Amniotic stem cell (primary cell): ENCODE results near the gene EIF5B.
"Not testable (repeated sequence)": the region's sequence is repeated elsewhere in the genome, so short reads cannot be mapped to it uniquely, and the experiment has no call there.

Source experiments
- DNase-seq: peaks from one replicate; lab custom pipeline; 2025; lab: John Stamatoyannopoulos, UW

Gene EIF5B

GRCh38 chr2:99337113-99338028 is at the start of gene EIF5B:
Gene EIF5B, plus strand, starts transcription at chr2:99337389. Its CDS starts 166 bp downstream, at chr2:99337555.
- DNase-seq, result peak; percentile 92

- no peak for DNase-seq
These were observed 39.2 kb upstream of the EIF5B start for GRCh38 chr2:99297994-99298393.

- DNase-seq, result no peak
These were observed 37.6 kb upstream of the EIF5B start for GRCh38 chr2:99299580-99299979.

GRCh38 chr2:99301097-99301496 is 36.1 kb upstream of the EIF5B start, which contains the start of gene LYG1:
Gene LYG1, minus strand, starts transcription at chr2:99301197. Its CDS starts 5,527 bp downstream, at chr2:99295670.
- not testable (repeated sequence) for DNase-seq

- no peak for DNase-seq
These were observed 19.9 kb upstream of the EIF5B start for GRCh38 chr2:99317161-99317872.

GRCh38 chr2:99317873-99318200 is 19.4 kb upstream of the EIF5B start:
- DNase-seq, result not testable (repeated sequence)

GRCh38 chr2:99325384-99325783 is 11.8 kb upstream of the EIF5B start:
- DNase-seq, result no peak

- peak; percentile 98 for DNase-seq
These were observed 1.0 kb upstream of the EIF5B start, which contains the start of gene TXNDC9 for GRCh38 chr2:99335911-99336803. Gene TXNDC9, minus strand, starts transcription at chr2:99336333. Its CDS starts 3,123 bp downstream, at chr2:99333210.

- no peak for DNase-seq
These were observed 431 bp upstream of the EIF5B start for GRCh38 chr2:99336804-99337112.

GRCh38 chr2:99338029-99338585 is 918 bp downstream of the EIF5B start:
- DNase-seq, result no peak

- no peak for DNase-seq
These were observed 3.6 kb downstream of the EIF5B start for GRCh38 chr2:99340669-99341236.

GRCh38 chr2:99342536-99342935 is 5.3 kb downstream of the EIF5B start:
- no peak for DNase-seq

- not testable (repeated sequence) for DNase-seq
These were observed 8.3 kb downstream of the EIF5B start for GRCh38 chr2:99345446-99345845.

- DNase-seq, result no peak
These were observed 9.0 kb downstream of the EIF5B start for GRCh38 chr2:99346218-99346617.

GRCh38 chr2:99348173-99348572 is 11.0 kb downstream of the EIF5B start:
- DNase-seq, result no peak

- DNase-seq, result no peak
These were observed 13.0 kb downstream of the EIF5B start for GRCh38 chr2:99350194-99350593.

- DNase-seq, result no peak
These were observed 16.9 kb downstream of the EIF5B start for GRCh38 chr2:99354070-99354469.

GRCh38 chr2:99354825-99355224 is 17.6 kb downstream of the EIF5B start:
- DNase-seq, result not testable (repeated sequence)

GRCh38 chr2:99356853-99357252 is 19.7 kb downstream of the EIF5B start:
- no peak for DNase-seq

- DNase-seq, result no peak
These were observed 28.5 kb downstream of the EIF5B start for GRCh38 chr2:99365661-99366060.

GRCh38 chr2:99368854-99369253 is 31.7 kb downstream of the EIF5B start:
- not testable (repeated sequence) for DNase-seq
